ENCODE results near the gene FZD2. TPM values are rescaled to one million over a fixed set of nuclear protein-coding genes. Genes with fewer than 3 reads are reported as not detected.

The FZD2 gene
- total and polyA plus RNA-seq, 2 of the 8 experiments (the other 6 are each of a cell fraction or from before 2014, with no cell fraction given), result 17.6 to 86.7 TPM

- TF ChIP-seq, protein P1, sequence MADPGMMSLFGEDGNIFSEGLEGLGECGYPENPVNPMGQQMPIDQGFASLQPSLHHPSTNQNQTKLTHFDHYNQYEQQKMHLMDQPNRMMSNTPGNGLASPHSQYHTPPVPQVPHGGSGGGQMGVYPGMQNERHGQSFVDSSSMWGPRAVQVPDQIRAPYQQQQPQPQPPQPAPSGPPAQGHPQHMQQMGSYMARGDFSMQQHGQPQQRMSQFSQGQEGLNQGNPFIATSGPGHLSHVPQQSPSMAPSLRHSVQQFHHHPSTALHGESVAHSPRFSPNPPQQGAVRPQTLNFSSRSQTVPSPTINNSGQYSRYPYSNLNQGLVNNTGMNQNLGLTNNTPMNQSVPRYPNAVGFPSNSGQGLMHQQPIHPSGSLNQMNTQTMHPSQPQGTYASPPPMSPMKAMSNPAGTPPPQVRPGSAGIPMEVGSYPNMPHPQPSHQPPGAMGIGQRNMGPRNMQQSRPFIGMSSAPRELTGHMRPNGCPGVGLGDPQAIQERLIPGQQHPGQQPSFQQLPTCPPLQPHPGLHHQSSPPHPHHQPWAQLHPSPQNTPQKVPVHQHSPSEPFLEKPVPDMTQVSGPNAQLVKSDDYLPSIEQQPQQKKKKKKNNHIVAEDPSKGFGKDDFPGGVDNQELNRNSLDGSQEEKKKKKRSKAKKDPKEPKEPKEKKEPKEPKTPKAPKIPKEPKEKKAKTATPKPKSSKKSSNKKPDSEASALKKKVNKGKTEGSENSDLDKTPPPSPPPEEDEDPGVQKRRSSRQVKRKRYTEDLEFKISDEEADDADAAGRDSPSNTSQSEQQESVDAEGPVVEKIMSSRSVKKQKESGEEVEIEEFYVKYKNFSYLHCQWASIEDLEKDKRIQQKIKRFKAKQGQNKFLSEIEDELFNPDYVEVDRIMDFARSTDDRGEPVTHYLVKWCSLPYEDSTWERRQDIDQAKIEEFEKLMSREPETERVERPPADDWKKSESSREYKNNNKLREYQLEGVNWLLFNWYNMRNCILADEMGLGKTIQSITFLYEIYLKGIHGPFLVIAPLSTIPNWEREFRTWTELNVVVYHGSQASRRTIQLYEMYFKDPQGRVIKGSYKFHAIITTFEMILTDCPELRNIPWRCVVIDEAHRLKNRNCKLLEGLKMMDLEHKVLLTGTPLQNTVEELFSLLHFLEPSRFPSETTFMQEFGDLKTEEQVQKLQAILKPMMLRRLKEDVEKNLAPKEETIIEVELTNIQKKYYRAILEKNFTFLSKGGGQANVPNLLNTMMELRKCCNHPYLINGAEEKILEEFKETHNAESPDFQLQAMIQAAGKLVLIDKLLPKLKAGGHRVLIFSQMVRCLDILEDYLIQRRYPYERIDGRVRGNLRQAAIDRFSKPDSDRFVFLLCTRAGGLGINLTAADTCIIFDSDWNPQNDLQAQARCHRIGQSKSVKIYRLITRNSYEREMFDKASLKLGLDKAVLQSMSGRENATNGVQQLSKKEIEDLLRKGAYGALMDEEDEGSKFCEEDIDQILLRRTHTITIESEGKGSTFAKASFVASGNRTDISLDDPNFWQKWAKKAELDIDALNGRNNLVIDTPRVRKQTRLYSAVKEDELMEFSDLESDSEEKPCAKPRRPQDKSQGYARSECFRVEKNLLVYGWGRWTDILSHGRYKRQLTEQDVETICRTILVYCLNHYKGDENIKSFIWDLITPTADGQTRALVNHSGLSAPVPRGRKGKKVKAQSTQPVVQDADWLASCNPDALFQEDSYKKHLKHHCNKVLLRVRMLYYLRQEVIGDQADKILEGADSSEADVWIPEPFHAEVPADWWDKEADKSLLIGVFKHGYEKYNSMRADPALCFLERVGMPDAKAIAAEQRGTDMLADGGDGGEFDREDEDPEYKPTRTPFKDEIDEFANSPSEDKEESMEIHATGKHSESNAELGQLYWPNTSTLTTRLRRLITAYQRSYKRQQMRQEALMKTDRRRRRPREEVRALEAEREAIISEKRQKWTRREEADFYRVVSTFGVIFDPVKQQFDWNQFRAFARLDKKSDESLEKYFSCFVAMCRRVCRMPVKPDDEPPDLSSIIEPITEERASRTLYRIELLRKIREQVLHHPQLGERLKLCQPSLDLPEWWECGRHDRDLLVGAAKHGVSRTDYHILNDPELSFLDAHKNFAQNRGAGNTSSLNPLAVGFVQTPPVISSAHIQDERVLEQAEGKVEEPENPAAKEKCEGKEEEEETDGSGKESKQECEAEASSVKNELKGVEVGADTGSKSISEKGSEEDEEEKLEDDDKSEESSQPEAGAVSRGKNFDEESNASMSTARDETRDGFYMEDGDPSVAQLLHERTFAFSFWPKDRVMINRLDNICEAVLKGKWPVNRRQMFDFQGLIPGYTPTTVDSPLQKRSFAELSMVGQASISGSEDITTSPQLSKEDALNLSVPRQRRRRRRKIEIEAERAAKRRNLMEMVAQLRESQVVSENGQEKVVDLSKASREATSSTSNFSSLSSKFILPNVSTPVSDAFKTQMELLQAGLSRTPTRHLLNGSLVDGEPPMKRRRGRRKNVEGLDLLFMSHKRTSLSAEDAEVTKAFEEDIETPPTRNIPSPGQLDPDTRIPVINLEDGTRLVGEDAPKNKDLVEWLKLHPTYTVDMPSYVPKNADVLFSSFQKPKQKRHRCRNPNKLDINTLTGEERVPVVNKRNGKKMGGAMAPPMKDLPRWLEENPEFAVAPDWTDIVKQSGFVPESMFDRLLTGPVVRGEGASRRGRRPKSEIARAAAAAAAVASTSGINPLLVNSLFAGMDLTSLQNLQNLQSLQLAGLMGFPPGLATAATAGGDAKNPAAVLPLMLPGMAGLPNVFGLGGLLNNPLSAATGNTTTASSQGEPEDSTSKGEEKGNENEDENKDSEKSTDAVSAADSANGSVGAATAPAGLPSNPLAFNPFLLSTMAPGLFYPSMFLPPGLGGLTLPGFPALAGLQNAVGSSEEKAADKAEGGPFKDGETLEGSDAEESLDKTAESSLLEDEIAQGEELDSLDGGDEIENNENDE (IDR thresholded peaks at IDR 0.05; ENCODE audit: insufficient replicate concordance, low read length), result no peak
- TF ChIP-seq SIX5 (IDR thresholded peaks at IDR 0.05; ENCODE audit: low read depth, low read length), result no peak
- no peak for TF ChIP-seq SIRT6 (IDR thresholded peaks at IDR 0.05; ENCODE audit: low read length)
- TF ChIP-seq RXRA (IDR thresholded peaks at IDR 0.05; ENCODE audit: insufficient read depth, low read depth, low read length), result no peak
- no peak for TF ChIP-seq MAX (IDR thresholded peaks at IDR 0.05)
- no peak for TF ChIP-seq POLR2AphosphoS5 (IDR thresholded peaks at IDR 0.05; ENCODE audit: low read depth, low read length)
- no peak for TF ChIP-seq RFX5 (IDR thresholded peaks at IDR 0.05; ENCODE audit: borderline replicate concordance, low read depth, low read length)
- no peak for TF ChIP-seq BACH1 (IDR thresholded peaks at IDR 0.05; ENCODE audit: low read length)
- no peak for TF ChIP-seq EP300 (IDR thresholded peaks at IDR 0.05; ENCODE audit: borderline replicate concordance in 1 of 2, low read depth in 2 of 2, low read length in 2 of 2)
Measured at GRCh38 chr17:44546671-44547606, 10.3 kb upstream of the FZD2 start (continued).

Measured in H1 (cell line).